HUES64 (cell line): ENCODE measurements around the gene TRPM5.

Source experiments
- H3K27ac ChIP-seq: 2 replicates; pipeline ENCODE4 v1.7.0; 2013; ENCODE audit warnings: low read depth, low read length, inconsistent platforms
- H3K27me3 ChIP-seq: 2 replicates; pipeline ENCODE4 v1.6.1; 2013; ENCODE audit warnings: mild to moderate bottlenecking, low read length; ENCODE audit not compliant: insufficient read depth
- H3K36me3 ChIP-seq: 2 replicates; pipeline ENCODE4 v1.6.1; 2013; ENCODE audit warnings: mild to moderate bottlenecking, low read length; ENCODE audit not compliant: insufficient read depth
- H3K4me1 ChIP-seq: 2 replicates; pipeline ENCODE4 v1.6.1; 2013; ENCODE audit warnings: mild to moderate bottlenecking, low read length, moderate library complexity; ENCODE audit not compliant: insufficient read depth
- H3K4me3 ChIP-seq: 2 replicates; pipeline ENCODE4 v1.5.1; 2013; ENCODE audit warnings: mild to moderate bottlenecking, low read length, moderate library complexity
- H3K9ac ChIP-seq: 2 replicates; pipeline ENCODE4 v1.6.1; 2013; ENCODE audit warnings: mild to moderate bottlenecking, low read depth, low read length
- H3K9me3 ChIP-seq: 2 replicates; pipeline ENCODE4 v1.6.1; 2013; ENCODE audit warnings: low read depth, low read length; ENCODE audit not compliant: insufficient read depth
- WGBS: fragments of 150-250, 120-280 bp; methylation state at CpG from one replicate; pipeline ENCODE4 v1.1.7; 2013; ENCODE audit warnings: missing lambda C conversion rate; 5-methylcytosine and 5-hydroxymethylcytosine counted together

The TRPM5 gene

GRCh38 chr11:2460540-2461252, 16.4 kb upstream of the TRPM5 start:
- 90% methylated on average over 15 of the region's 15 CpGs for WGBS
- no peak overlapping the region for H3K4me3 ChIP-seq
- H3K27ac ChIP-seq, result no peak overlapping the region
- no peaks in the 10 kb centered on the region for H3K4me1 ChIP-seq
- H3K27me3 ChIP-seq, result peaks cover 24% of the 10 kb centered on the region
- no peaks in the 10 kb centered on the region for H3K9me3 ChIP-seq
- no peaks in the 10 kb centered on the region for H3K36me3 ChIP-seq
- H3K9ac ChIP-seq, result no peak overlapping the region

GRCh38 chr11:2459796-2460531, 15.7 kb upstream of the TRPM5 start:
- H3K36me3 ChIP-seq, result no peaks in the 10 kb centered on the region
- H3K9me3 ChIP-seq, result no peaks in the 10 kb centered on the region
- no peak overlapping the region for H3K27ac ChIP-seq
- no peak overlapping the region for H3K9ac ChIP-seq
- no peak overlapping the region for H3K4me3 ChIP-seq
- no peaks in the 10 kb centered on the region for H3K4me1 ChIP-seq
- WGBS, result 91% methylated on average over 13 of the region's 13 CpGs
- H3K27me3 ChIP-seq, result peaks cover 24% of the 10 kb centered on the region

- WGBS, result 90% methylated on average over 17 of the region's 20 CpGs
- Histone ChIP-seq H3K27ac (no peak overlapping the region), H3K27me3 (peaks cover 31% of the 10 kb centered on the region), H3K36me3 (no peaks in the 10 kb centered on the region), H3K9ac (no peak overlapping the region), H3K9me3 (no peaks in the 10 kb centered on the region), H3K4me1 (no peaks in the 10 kb centered on the region), H3K4me3 (no peak overlapping the region)
Measured at GRCh38 chr11:2459016-2459725, 14.9 kb upstream of the TRPM5 start.

GRCh38 chr11:2458321-2458720, 14.0 kb upstream of the TRPM5 start:
- no peaks in the 10 kb centered on the region for H3K4me1 ChIP-seq
- 92% methylated on average over 13 of the region's 13 CpGs for WGBS

GRCh38 chr11:2453436-2453835, 9.1 kb upstream of the TRPM5 start:
- Histone ChIP-seq H3K4me3 (no peak overlapping the region), H3K27ac (no peak overlapping the region), H3K9me3 (no peaks in the 10 kb centered on the region), H3K27me3 (peaks cover 69% of the 10 kb centered on the region), H3K4me1 (no peaks in the 10 kb centered on the region), H3K36me3 (no peaks in the 10 kb centered on the region), H3K9ac (no peak overlapping the region)
- 91% methylated on average over 5 of the region's 5 CpGs for WGBS

More at GRCh38 chr11:2458321-2458720, 14.0 kb upstream of the TRPM5 start:
- Histone ChIP-seq H3K27ac (no peak overlapping the region), H3K9me3 (no peaks in the 10 kb centered on the region), H3K27me3 (peaks cover 36% of the 10 kb centered on the region), H3K9ac (no peak overlapping the region), H3K4me3 (no peak overlapping the region), H3K36me3 (no peaks in the 10 kb centered on the region)

- H3K4me3 ChIP-seq, result no peak overlapping the region
- H3K27ac ChIP-seq, result no peak overlapping the region
- no peak overlapping the region for H3K9ac ChIP-seq
- no peaks in the 10 kb centered on the region for H3K9me3 ChIP-seq
- peaks cover 69% of the 10 kb centered on the region for H3K27me3 ChIP-seq
- 63% methylated on average over 20 of the region's 20 CpGs for WGBS
- H3K4me1 ChIP-seq, result no peaks in the 10 kb centered on the region
- H3K36me3 ChIP-seq, result no peaks in the 10 kb centered on the region
Measured at GRCh38 chr11:2452321-2453012, 8.2 kb upstream of the TRPM5 start.

GRCh38 chr11:2451916-2452315, 7.6 kb upstream of the TRPM5 start:
- 74% methylated on average over 6 of the region's 6 CpGs for WGBS
- no peaks in the 10 kb centered on the region for H3K4me1 ChIP-seq
- H3K4me3 ChIP-seq, result no peak overlapping the region
- no peaks in the 10 kb centered on the region for H3K9me3 ChIP-seq
- H3K27ac ChIP-seq, result no peak overlapping the region
- H3K27me3 ChIP-seq, result peaks cover 69% of the 10 kb centered on the region
- H3K36me3 ChIP-seq, result no peaks in the 10 kb centered on the region
- H3K9ac ChIP-seq, result no peak overlapping the region

GRCh38 chr11:2451336-2451735, 7.0 kb upstream of the TRPM5 start:
- no peaks in the 10 kb centered on the region for H3K4me1 ChIP-seq
- no peak overlapping the region for H3K27ac ChIP-seq
- H3K9ac ChIP-seq, result no peak overlapping the region
- H3K36me3 ChIP-seq, result no peaks in the 10 kb centered on the region
- H3K27me3 ChIP-seq, result peaks cover 75% of the 10 kb centered on the region
- 95% methylated on average over 15 of the region's 15 CpGs for WGBS
- no peak overlapping the region for H3K4me3 ChIP-seq
- no peaks in the 10 kb centered on the region for H3K9me3 ChIP-seq

GRCh38 chr11:2450321-2451041, 6.2 kb upstream of the TRPM5 start:
- 90% methylated on average over 19 of the region's 19 CpGs for WGBS
- Histone ChIP-seq H3K36me3 (no peaks in the 10 kb centered on the region), H3K9ac (no peak overlapping the region), H3K4me3 (no peak overlapping the region), H3K27ac (no peak overlapping the region), H3K9me3 (no peaks in the 10 kb centered on the region), H3K27me3 (peaks cover 83% of the 10 kb centered on the region), H3K4me1 (no peaks in the 10 kb centered on the region)

GRCh38 chr11:2449548-2450320, 5.4 kb upstream of the TRPM5 start:
- Histone ChIP-seq H3K36me3 (no peaks in the 10 kb centered on the region), H3K27me3 (peaks cover 88% of the 10 kb centered on the region), H3K27ac (no peak overlapping the region), H3K4me1 (no peaks in the 10 kb centered on the region), H3K4me3 (no peak overlapping the region), H3K9ac (no peak overlapping the region), H3K9me3 (no peaks in the 10 kb centered on the region)
- 89% methylated on average over 26 of the region's 26 CpGs for WGBS
